HEK293 (cell line): ENCODE results near the gene TMEM255B.
A peak's percentile ranks its signal among the peaks of the same experiment; 100 is the strongest.

Experiments used
- CTCF ChIA-PET: fragments of 350-600 bp; formaldehyde crosslinking; extraction: SDS; loops from one replicate; lab custom pipeline; 2021; ENCODE audit warnings: antibody characterized with exemption; lab: Yijun Ruan, JAX
- POLR2A ChIA-PET: fragments of 300-600 bp; formaldehyde crosslinking; extraction: SDS; loops from one replicate; lab custom pipeline; 2020; ENCODE audit warnings: antibody characterized with exemption, inconsistent platforms; lab: Yijun Ruan, JAX
- H3K27ac ChIP-seq: fragments of 200-500 bp; sonication (Bioruptor generic); 2 replicates; pipeline ENCODE4 v1.5.1; 2014; ENCODE audit warnings: low read depth, low read length, control low read depth, inconsistent platforms; ENCODE audit errors: extremely low read depth
- H3K36me3 ChIP-seq, 2 experiments: fragments of 200-500 bp in 1 of 2; sonication (Bioruptor generic) in 1 of 2; 1 replicate in 1 of 2; 2 replicates in 1 of 2; pipeline ENCODE4 v1.5.1; 2014 to 2017; ENCODE audit warnings: inconsistent platforms in 2 of 2, low read length in 2 of 2; ENCODE audit not compliant: control insufficient read depth in 2 of 2, insufficient read depth in 1 of 2
- H3K4me1 ChIP-seq: fragments of 200-500 bp; sonication (Bioruptor generic); 2 replicates; pipeline ENCODE4 v1.5.1; 2014; ENCODE audit warnings: mild to moderate bottlenecking, low read length, inconsistent platforms; ENCODE audit not compliant: control insufficient read depth, insufficient read depth
- H3K4me3 ChIP-seq: 2 replicates; pipeline ENCODE4 v1.5.1; 2011; ENCODE audit warnings: low read depth, mild to moderate bottlenecking, control low read depth, low read length, moderate library complexity
- H3K9me3 ChIP-seq: fragments of 200-500 bp; sonication (Bioruptor generic); 2 replicates; pipeline ENCODE4 v1.5.1; 2014; ENCODE audit warnings: low read depth, low read length, inconsistent platforms; ENCODE audit not compliant: control insufficient read depth, insufficient read depth
- GLIS1 ChIP-seq: fragments of 450-650 bp; formaldehyde crosslinking; IDR thresholded peaks from 2 replicates; pipeline ENCODE4 v1.5.1; 2016; ENCODE audit warnings: missing biosample characterization, missing genetic modification characterization
- MZF1 ChIP-seq: fragments of 450-650 bp; formaldehyde crosslinking; IDR thresholded peaks from 2 replicates; pipeline ENCODE4 v1.5.1; 2017; ENCODE audit warnings: missing biosample characterization, missing genetic modification characterization, borderline replicate concordance
- ZBTB17 ChIP-seq: fragments of 450-650 bp; formaldehyde crosslinking; IDR thresholded peaks from 2 replicates; pipeline ENCODE4 v1.5.1; 2016; ENCODE audit warnings: missing biosample characterization, missing genetic modification characterization
- ZEB2 ChIP-seq: fragments of 450-650 bp; formaldehyde crosslinking; IDR thresholded peaks from 2 replicates; pipeline ENCODE4 v1.5.1; 2016; ENCODE audit warnings: missing biosample characterization, missing genetic modification characterization
- ZFP41 ChIP-seq: fragments of 450-650 bp; formaldehyde crosslinking; IDR thresholded peaks from 2 replicates; pipeline ENCODE4 v1.5.1; 2016; ENCODE audit warnings: missing biosample characterization, missing genetic modification characterization, borderline replicate concordance
- ZIC2 ChIP-seq: fragments of 450-650 bp; formaldehyde crosslinking; IDR thresholded peaks from 2 replicates; pipeline ENCODE4 v1.5.1; 2016; ENCODE audit warnings: missing biosample characterization, missing genetic modification characterization
- ZNF16 ChIP-seq: fragments of 450-650 bp; formaldehyde crosslinking; IDR thresholded peaks from 2 replicates; pipeline ENCODE4 v1.5.1; 2016; ENCODE audit warnings: low read depth, missing biosample characterization, missing genetic modification characterization
- ZNF184 ChIP-seq: fragments of 450-650 bp; IDR thresholded peaks from 2 replicates; pipeline ENCODE4 v1.5.1; 2018; ENCODE audit warnings: missing biosample characterization, mild to moderate bottlenecking, missing genetic modification characterization
- ZNF221 ChIP-seq: fragments of 450-650 bp; formaldehyde crosslinking; IDR thresholded peaks from 2 replicates; pipeline ENCODE4 v1.5.1; 2017; ENCODE audit warnings: missing biosample characterization, missing genetic modification characterization, borderline replicate concordance
- ZNF324 ChIP-seq: fragments of 450-650 bp; formaldehyde crosslinking; IDR thresholded peaks from 2 replicates; pipeline ENCODE4 v1.5.1; 2016; ENCODE audit warnings: missing biosample characterization, missing genetic modification characterization
- ZNF341 ChIP-seq: fragments of 450-650 bp; formaldehyde crosslinking; IDR thresholded peaks from 2 replicates; pipeline ENCODE4; 2016; ENCODE audit warnings: low read depth, missing biosample characterization, missing genetic modification characterization
- ZNF350 ChIP-seq: fragments of 450-650 bp; formaldehyde crosslinking; IDR thresholded peaks from 2 replicates; pipeline ENCODE4 v1.5.0; 2017; ENCODE audit warnings: missing biosample characterization, mild to moderate bottlenecking, missing genetic modification characterization
- ZNF404 ChIP-seq: fragments of 450-650 bp; formaldehyde crosslinking; IDR thresholded peaks from 2 replicates; pipeline ENCODE4 v1.5.1; 2017; ENCODE audit warnings: missing biosample characterization, missing genetic modification characterization
- ZNF416 ChIP-seq: fragments of 450-650 bp; formaldehyde crosslinking; IDR thresholded peaks from 2 replicates; pipeline ENCODE4 v1.5.1; 2016; ENCODE audit warnings: missing biosample characterization, missing genetic modification characterization
- ZNF555 ChIP-seq: fragments of 450-650 bp; formaldehyde crosslinking; conservative IDR thresholded peaks from 2 replicates; pipeline ENCODE4 v1.5.1; 2017; ENCODE audit warnings: missing biosample characterization, mild to moderate bottlenecking, missing genetic modification characterization, inconsistent platforms
- TF ChIP-seq, protein P1 (sequence below): fragments of 450-650 bp; IDR thresholded peaks from 2 replicates; pipeline ENCODE4 v1.5.1; 2018; ENCODE audit warnings: missing biosample characterization, missing genetic modification characterization
- TF ChIP-seq, protein P2 (sequence below): fragments of 450-650 bp; formaldehyde crosslinking; IDR thresholded peaks from 2 replicates; pipeline ENCODE4 v1.5.1; 2016; ENCODE audit warnings: missing biosample characterization, missing genetic modification characterization, low read depth
- TF ChIP-seq, protein P3 (sequence below): fragments of 450-650 bp; formaldehyde crosslinking; IDR thresholded peaks from 2 replicates; pipeline ENCODE4 v1.5.1; 2016; ENCODE audit warnings: missing biosample characterization, missing genetic modification characterization
- TF ChIP-seq, protein P4 (sequence below): fragments of 450-650 bp; formaldehyde crosslinking; IDR thresholded peaks from 2 replicates; pipeline ENCODE4 v1.5.1; 2017; ENCODE audit warnings: missing biosample characterization, missing genetic modification characterization
- TF ChIP-seq, protein P5 (sequence below): fragments of 450-650 bp; formaldehyde crosslinking; IDR thresholded peaks from 2 replicates; pipeline ENCODE4 v1.5.1; 2016; ENCODE audit warnings: missing biosample characterization, missing genetic modification characterization
- TF ChIP-seq, protein P6 (sequence below): fragments of 450-650 bp; formaldehyde crosslinking; IDR thresholded peaks from 2 replicates; pipeline ENCODE4 v1.5.1; 2016; ENCODE audit warnings: missing biosample characterization, missing genetic modification characterization, borderline replicate concordance

TMEM255B gene

DNA sequence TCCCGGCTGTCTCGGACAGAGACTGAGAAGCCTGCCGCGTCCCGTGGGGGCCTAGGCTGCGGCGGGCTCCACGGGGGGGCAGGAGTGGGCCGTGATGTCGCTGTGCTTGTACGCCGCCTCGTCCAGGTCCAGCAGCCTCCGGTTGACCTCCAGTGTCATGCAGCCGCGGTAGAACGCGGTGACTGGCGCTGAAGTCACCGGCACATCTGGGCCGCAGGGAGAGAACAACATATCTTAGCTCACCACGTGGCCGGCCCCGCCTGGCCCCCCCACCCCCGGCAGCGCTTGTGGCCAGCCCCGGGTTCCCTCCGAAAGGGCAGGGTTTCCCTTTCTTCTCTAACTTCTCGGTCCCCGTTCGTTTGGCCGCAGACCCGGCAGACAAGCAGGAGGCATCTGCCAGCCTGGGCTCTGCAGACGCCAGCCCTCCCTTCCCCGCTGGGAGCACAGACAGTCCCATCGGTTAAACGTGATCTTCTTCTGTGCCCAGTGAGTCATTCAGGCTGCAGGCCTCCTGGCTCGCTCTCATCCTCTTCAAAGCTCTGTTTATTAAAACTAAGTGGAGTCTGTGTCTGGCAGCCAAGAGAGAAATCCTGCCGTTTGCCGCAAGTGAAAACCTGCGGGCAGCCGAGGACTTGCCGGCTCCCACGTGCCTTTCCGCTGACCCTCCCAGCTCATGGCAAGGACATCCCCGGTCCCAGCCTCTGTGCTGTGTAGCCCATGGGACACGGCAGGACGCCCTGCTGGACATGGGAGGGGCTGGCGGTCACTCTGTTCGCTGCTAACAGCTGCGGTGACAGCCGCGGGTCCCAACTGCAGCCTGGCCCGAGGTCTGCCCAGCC, 62.0 kb downstream of the TMEM255B start:
- no peak overlapping the region for H3K27ac ChIP-seq
- H3K4me1 ChIP-seq: no peaks in the 10 kb centered on the region
- ChIA-PET POLR2A (interaction anchor here (0.6 kb wide), 1 partner anchor 43 kb away, joined by 4 read pairs; no protein-coding TSS in a partner anchor), CTCF (interaction anchor here (0.7 to 1.1 kb wide), 2 partner anchors 39 to 407 kb away, joined by 4 read pairs; no protein-coding TSS in a partner anchor)
- no peaks in the 10 kb centered on the region for H3K9me3 ChIP-seq
- H3K36me3 ChIP-seq: peaks cover 0 to 10% of the 10 kb centered on the region in 2 experiments; a peak in 2 of 3 replicates
- TF ChIP-seq ZNF16 (tag by site-specific recombination): no peak
- no peak for TF ChIP-seq ZEB2
- TF ChIP-seq ZBTB17 (tag by site-specific recombination): peak; percentile 81
- TF ChIP-seq ZNF221: no peak
- no peak for TF ChIP-seq ZNF341
- TF ChIP-seq, protein P1, sequence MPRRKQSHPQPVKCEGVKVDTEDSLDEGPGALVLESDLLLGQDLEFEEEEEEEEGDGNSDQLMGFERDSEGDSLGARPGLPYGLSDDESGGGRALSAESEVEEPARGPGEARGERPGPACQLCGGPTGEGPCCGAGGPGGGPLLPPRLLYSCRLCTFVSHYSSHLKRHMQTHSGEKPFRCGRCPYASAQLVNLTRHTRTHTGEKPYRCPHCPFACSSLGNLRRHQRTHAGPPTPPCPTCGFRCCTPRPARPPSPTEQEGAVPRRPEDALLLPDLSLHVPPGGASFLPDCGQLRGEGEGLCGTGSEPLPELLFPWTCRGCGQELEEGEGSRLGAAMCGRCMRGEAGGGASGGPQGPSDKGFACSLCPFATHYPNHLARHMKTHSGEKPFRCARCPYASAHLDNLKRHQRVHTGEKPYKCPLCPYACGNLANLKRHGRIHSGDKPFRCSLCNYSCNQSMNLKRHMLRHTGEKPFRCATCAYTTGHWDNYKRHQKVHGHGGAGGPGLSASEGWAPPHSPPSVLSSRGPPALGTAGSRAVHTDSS (tag by site-specific recombination): no peak
- TF ChIP-seq, protein P2, sequence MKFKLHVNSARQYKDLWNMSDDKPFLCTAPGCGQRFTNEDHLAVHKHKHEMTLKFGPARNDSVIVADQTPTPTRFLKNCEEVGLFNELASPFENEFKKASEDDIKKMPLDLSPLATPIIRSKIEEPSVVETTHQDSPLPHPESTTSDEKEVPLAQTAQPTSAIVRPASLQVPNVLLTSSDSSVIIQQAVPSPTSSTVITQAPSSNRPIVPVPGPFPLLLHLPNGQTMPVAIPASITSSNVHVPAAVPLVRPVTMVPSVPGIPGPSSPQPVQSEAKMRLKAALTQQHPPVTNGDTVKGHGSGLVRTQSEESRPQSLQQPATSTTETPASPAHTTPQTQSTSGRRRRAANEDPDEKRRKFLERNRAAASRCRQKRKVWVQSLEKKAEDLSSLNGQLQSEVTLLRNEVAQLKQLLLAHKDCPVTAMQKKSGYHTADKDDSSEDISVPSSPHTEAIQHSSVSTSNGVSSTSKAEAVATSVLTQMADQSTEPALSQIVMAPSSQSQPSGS (tag by site-specific recombination): no peak
- TF ChIP-seq, protein P3, sequence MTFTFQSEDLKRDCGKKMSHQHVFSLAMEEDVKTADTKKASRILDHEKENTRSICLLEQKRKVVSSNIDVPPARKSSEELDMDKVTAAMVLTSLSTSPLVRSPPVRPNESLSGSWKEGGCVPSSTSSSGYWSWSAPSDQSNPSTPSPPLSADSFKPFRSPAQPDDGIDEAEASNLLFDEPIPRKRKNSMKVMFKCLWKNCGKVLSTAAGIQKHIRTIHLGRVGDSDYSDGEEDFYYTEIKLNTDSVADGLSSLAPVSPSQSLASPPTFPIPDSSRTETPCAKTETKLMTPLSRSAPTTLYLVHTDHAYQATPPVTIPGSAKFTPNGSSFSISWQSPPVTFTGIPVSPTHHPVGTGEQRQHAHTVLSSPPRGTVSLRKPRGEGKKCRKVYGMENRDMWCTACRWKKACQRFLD (tag by site-specific recombination): no peak
- H3K4me3 ChIP-seq: no peak overlapping the region

DNA sequence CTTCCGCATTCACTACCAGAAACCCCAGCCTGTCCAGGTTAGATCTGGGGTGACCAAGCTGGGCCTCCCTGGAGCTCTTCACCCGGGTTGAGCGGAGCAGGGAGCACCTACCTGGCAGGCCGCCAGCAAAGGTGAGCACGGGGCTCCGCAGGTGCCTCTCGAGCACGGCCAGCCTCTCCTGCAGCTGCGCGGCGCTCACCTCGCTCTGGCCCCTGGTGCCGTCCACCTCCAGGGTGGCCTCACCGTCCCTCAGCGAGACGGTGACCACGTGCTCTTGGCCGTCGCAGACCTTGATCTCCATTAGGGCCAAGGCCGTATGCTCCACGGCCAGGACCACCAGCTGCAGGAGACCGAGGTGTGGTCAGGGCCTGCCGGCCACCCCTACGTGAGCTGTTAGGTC, 62.8 kb downstream of the TMEM255B start:
- Histone ChIP-seq H3K36me3 (peaks cover 0 to 10% of the 10 kb centered on the region in 2 experiments; a peak in 2 of 3 replicates), H3K27ac (no peak overlapping the region), H3K4me3 (no peak overlapping the region), H3K4me1 (no peaks in the 10 kb centered on the region), H3K9me3 (no peaks in the 10 kb centered on the region)
- TF ChIP-seq, protein P4, sequence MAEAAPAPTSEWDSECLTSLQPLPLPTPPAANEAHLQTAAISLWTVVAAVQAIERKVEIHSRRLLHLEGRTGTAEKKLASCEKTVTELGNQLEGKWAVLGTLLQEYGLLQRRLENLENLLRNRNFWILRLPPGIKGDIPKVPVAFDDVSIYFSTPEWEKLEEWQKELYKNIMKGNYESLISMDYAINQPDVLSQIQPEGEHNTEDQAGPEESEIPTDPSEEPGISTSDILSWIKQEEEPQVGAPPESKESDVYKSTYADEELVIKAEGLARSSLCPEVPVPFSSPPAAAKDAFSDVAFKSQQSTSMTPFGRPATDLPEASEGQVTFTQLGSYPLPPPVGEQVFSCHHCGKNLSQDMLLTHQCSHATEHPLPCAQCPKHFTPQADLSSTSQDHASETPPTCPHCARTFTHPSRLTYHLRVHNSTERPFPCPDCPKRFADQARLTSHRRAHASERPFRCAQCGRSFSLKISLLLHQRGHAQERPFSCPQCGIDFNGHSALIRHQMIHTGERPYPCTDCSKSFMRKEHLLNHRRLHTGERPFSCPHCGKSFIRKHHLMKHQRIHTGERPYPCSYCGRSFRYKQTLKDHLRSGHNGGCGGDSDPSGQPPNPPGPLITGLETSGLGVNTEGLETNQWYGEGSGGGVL (tag by site-specific recombination): no peak
- no peak for TF ChIP-seq ZIC2 (tag by site-specific recombination)
- no peak for TF ChIP-seq ZNF324 (tag by site-specific recombination)
- TF ChIP-seq, protein P5, sequence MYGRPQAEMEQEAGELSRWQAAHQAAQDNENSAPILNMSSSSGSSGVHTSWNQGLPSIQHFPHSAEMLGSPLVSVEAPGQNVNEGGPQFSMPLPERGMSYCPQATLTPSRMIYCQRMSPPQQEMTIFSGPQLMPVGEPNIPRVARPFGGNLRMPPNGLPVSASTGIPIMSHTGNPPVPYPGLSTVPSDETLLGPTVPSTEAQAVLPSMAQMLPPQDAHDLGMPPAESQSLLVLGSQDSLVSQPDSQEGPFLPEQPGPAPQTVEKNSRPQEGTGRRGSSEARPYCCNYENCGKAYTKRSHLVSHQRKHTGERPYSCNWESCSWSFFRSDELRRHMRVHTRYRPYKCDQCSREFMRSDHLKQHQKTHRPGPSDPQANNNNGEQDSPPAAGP: no peak
- no peak for TF ChIP-seq GLIS1 (tag by site-specific recombination)
- TF ChIP-seq, protein P6, sequence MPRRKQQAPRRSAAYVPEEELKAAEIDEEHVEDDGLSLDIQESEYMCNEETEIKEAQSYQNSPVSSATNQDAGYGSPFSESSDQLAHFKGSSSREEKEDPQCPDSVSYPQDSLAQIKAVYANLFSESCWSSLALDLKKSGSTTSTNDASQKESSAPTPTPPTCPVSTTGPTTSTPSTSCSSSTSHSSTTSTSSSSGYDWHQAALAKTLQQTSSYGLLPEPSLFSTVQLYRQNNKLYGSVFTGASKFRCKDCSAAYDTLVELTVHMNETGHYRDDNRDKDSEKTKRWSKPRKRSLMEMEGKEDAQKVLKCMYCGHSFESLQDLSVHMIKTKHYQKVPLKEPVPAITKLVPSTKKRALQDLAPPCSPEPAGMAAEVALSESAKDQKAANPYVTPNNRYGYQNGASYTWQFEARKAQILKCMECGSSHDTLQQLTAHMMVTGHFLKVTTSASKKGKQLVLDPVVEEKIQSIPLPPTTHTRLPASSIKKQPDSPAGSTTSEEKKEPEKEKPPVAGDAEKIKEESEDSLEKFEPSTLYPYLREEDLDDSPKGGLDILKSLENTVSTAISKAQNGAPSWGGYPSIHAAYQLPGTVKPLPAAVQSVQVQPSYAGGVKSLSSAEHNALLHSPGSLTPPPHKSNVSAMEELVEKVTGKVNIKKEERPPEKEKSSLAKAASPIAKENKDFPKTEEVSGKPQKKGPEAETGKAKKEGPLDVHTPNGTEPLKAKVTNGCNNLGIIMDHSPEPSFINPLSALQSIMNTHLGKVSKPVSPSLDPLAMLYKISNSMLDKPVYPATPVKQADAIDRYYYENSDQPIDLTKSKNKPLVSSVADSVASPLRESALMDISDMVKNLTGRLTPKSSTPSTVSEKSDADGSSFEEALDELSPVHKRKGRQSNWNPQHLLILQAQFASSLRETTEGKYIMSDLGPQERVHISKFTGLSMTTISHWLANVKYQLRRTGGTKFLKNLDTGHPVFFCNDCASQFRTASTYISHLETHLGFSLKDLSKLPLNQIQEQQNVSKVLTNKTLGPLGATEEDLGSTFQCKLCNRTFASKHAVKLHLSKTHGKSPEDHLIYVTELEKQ (tag by site-specific recombination): no peak
- no peak for TF ChIP-seq ZNF555
- TF ChIP-seq MZF1 (tag by site-specific recombination): no peak
- no peak for TF ChIP-seq ZNF416
- no peak for TF ChIP-seq ZNF404
- no peak for TF ChIP-seq ZNF350 (tag by site-specific recombination)
- no peak for TF ChIP-seq ZFP41 (tag by site-specific recombination)
- TF ChIP-seq ZNF184 (tag by site-specific recombination): no peak
- POLR2A ChIA-PET: no interaction called here
- CTCF ChIA-PET: interaction anchor here (0.7 kb wide), 1 partner anchor 38 kb away, joined by 4 read pairs; no protein-coding TSS in a partner anchor
